Measurements from ENCODE around the gene ELAVL2. TPM values are rescaled to one million over a fixed set of nuclear protein-coding genes. Genes with fewer than 3 reads are reported as not detected.

The ELAVL2 gene
- total and polyA plus RNA-seq, 9 of the 15 experiments (the other 6 are each of a cell fraction or from before 2014, with no cell fraction given) = not detected

DNA sequence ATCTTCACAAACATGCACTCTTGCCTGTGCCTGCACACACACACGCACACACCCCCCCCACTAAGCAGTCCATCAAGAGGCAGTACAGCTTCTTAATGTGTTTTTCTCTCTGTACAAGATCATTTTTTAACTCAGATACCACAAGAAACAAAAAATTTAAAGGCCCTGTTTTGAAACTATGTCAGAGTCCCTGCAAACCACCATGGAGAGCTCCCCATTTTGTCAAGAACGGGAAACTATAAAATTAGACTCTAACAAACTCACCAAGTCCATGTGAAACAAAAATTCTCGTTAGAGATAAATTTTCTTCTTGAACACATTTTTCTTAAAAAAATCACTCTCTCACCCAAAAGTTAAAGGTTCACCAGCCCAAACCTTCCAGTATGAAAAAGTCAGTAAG lies 86.3 kb downstream of the ELAVL2 start:
- Histone ChIP-seq H3K9me3 (replicated peaks; ENCODE audit: control insufficient read depth, insufficient read depth, low read depth, low read length) (no peaks in the 10 kb centered on the region), H3K36me3 (ENCODE audit: control insufficient read depth, insufficient read depth, low read length) (no peaks in the 10 kb centered on the region), H3K4me3 (no peak overlapping the region), H3K4me1 (replicated peaks in 1 of 2; ENCODE audit: control insufficient read depth in 2 of 2, insufficient read depth in 2 of 2, low read length in 2 of 2) (no peaks in the 10 kb centered on the region), H3K27ac (ENCODE audit: extremely low read depth, low read depth, low read length) (no peak overlapping the region), H2AFZ (ENCODE audit: low read depth, low read length) (no peak overlapping the region), H3K27me3 (ENCODE audit: control insufficient read depth in 2 of 2, insufficient read depth in 2 of 2, low read length in 2 of 2) (no peaks in the 10 kb centered on the region), H3K79me2 (ENCODE audit: control insufficient read depth, insufficient read depth, low read length) (no peaks in the 10 kb centered on the region), H3K4me2 (ENCODE audit: insufficient read depth, low read length) (no peak overlapping the region), H3K9ac (ENCODE audit: insufficient read depth in 1 of 2, low read depth in 2 of 2, low read length in 2 of 2) (no peak overlapping the region), H4K20me1 (replicated peaks; ENCODE audit: control insufficient read depth, insufficient read depth, low read length) (no peaks in the 10 kb centered on the region), H3K9me1 (ENCODE audit: control insufficient read depth, insufficient read depth, low read length) (no peaks in the 10 kb centered on the region)
- no CpG with 5 or more reads among the region's 3 CpGs for WGBS (ENCODE audit: insufficient coverage, low coverage, missing lambda C conversion rate)
- no TSS peak for BruUV-seq (replicated peaks)
- POLR2A ChIA-PET = no interaction called here
- intact Hi-C loops (cut with micrococcal nuclease) = no loop called here
- TF ChIP-seq KLF10 (CRISPR knock-in tag; IDR thresholded peaks at IDR 0.05) = no peak
- no peak for TF ChIP-seq EP400 (IDR thresholded peaks at IDR 0.05)
- no peak for TF ChIP-seq ZZZ3 (IDR thresholded peaks at IDR 0.05)
- TF ChIP-seq ZNF584 (CRISPR knock-in tag; IDR thresholded peaks at IDR 0.05; ENCODE audit: low read depth) = no peak
- TF ChIP-seq TEAD2 (tag; IDR thresholded peaks at IDR 0.05) = no peak
- TF ChIP-seq, protein P1, sequence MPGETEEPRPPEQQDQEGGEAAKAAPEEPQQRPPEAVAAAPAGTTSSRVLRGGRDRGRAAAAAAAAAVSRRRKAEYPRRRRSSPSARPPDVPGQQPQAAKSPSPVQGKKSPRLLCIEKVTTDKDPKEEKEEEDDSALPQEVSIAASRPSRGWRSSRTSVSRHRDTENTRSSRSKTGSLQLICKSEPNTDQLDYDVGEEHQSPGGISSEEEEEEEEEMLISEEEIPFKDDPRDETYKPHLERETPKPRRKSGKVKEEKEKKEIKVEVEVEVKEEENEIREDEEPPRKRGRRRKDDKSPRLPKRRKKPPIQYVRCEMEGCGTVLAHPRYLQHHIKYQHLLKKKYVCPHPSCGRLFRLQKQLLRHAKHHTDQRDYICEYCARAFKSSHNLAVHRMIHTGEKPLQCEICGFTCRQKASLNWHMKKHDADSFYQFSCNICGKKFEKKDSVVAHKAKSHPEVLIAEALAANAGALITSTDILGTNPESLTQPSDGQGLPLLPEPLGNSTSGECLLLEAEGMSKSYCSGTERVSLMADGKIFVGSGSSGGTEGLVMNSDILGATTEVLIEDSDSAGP (CRISPR knock-in tag; IDR thresholded peaks at IDR 0.05) = no peak
- TF ChIP-seq ZNF830 (CRISPR knock-in tag; IDR thresholded peaks at IDR 0.05) = no peak
- FAIRE-seq = no peak
- no peak for ATAC-seq
- CTCF ChIA-PET (ENCODE audit: low intra/inter-chr PET ratio) = no interaction called here
- no peak for DNase-seq (ENCODE audit: extremely low read depth in 1 of 4, low spot score in 3 of 4)
- in situ Hi-C loops (cut with MboI) = no loop called here
